Activated T-cell treated with anti-CD3 and anti-CD28 coated beads, Interleukin-2, amount 50 U/mL, for 24 hours (primary cell): ENCODE results near the gene GH1.
"Not testable (repeated sequence)": the region's sequence is repeated elsewhere in the genome, so short reads cannot be mapped to it uniquely, and the experiment has no call there.

Source experiments
- DNase-seq: peaks from one replicate; pipeline ENCODE4 v3.0.0-alpha.2; 2020
- H3K27ac Mint-ChIP-seq: 2 replicates; pipeline ENCODE4 v1.8.0; 2020; ENCODE audit warnings: mild to moderate bottlenecking, mixed read lengths
- H3K27me3 Mint-ChIP-seq: 2 replicates; pipeline ENCODE4 v1.8.0; 2020; ENCODE audit warnings: mixed read lengths
- H3K36me3 Mint-ChIP-seq: 2 replicates; pipeline ENCODE4 v1.8.0; 2020; ENCODE audit warnings: low read depth, mixed read lengths
- H3K4me1 Mint-ChIP-seq: 2 replicates; pipeline ENCODE4 v1.8.0; 2020; ENCODE audit warnings: low read depth, mixed read lengths
- H3K4me3 Mint-ChIP-seq: 2 replicates; pipeline ENCODE4 v1.8.0; 2020; ENCODE audit warnings: mild to moderate bottlenecking, moderate library complexity, mixed read lengths
- H3K9me3 Mint-ChIP-seq: 2 replicates; pipeline ENCODE4 v1.8.0; 2020; ENCODE audit warnings: mixed read lengths

GH1 gene

DNA sequence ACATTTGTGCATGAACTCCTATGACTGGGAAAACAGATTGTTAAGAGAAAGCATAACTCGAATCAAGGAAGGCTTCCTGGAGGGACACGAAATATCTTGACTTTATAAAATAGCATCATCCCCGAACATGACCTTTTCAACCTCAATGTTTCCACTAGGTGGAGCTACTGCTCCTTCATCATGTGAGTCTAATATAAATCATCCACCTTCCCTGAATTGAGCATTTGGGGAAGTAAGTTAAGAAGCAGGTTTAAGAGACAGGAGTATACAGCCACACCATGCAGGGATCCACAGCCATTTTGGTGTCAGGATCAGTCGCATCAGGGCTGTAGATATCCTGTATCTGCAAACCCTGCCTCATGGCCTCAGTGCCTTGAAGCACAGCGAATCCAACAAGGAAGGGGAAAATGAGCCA, 14.8 kb downstream of the GH1 start:
- not testable (repeated sequence) for DNase-seq

DNA sequence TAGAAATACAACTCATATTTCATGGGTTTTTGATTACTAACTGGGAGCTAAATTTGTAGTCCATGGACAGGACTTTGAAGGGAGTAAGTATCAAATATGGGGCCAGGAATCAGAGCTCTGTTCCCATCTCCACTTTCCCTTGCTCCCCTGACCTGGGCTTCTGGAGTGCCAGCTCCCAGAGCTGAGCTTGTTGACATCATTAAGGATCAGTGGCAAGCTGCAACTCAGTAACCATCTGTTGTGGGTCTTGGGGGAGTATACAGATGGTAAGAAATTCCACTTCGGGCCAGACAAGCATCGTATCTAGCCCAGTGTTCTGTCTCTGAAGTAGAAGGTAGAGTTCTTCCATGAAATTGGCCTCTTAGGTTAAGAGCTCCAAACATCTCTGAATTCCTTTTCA, 16.7 kb downstream of the GH1 start:
- DNase-seq, H3K9me3 Mint-ChIP-seq, H3K4me3 Mint-ChIP-seq, H3K27ac Mint-ChIP-seq, H3K36me3 Mint-ChIP-seq, H3K27me3 Mint-ChIP-seq: not testable (repeated sequence)
- H3K4me1 Mint-ChIP-seq, result peaks cover 19% of the 10 kb centered on the region

More for the DNA sequence above, 14.8 kb downstream of the GH1 start:
- not testable (repeated sequence) for H3K4me3 Mint-ChIP-seq, H3K27me3 Mint-ChIP-seq, H3K27ac Mint-ChIP-seq, H3K36me3 Mint-ChIP-seq, H3K9me3 Mint-ChIP-seq
- peaks cover 18% of the 10 kb centered on the region for H3K4me1 Mint-ChIP-seq

DNA sequence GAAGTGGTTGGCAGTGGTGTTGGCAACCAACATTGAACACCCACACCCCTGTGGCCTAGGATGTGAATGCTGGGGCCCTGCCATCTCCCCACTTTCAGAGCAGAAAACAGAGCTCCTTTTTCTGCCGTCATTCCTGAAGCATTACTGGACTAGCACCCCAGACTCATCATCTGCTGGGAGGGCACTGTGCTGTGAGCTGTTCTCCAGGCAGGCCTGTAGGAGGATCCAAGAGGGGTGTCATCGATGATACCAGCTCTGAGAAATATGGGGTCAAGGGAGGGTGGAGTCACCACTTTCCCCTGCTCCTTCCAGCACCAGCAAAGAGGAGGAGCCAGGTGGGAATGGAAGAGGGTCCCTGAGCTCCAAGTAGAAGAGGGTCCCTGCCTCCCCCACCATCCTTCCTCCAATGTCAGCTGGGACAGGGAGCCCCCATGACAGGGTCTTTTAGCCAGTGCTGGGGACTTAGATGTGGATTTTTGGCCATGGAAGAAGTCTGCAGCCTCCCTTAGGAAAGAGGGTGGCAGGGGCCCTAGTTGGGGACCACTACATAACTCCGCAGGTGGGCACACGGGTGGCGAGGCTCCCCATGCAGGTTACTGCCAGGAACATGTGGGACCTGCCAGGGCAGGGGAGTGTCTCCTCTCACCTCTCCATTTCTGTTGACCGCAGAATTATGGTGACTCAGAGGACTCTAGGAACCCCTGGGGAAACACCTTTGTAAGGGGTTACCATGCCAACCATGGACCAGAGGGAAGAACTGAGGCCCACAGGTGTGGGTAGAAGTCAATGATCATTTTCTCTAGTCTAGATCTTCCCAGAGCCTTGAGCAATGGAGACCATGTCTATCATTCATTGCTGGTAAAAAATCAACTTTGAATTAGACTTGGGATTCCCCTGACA, 19.5 kb downstream of the GH1 start:
- Mint-ChIP-seq H3K27ac (peak overlapping the region; percentile 18), H3K4me1 (peaks cover 19% of the 10 kb centered on the region)
- H3K36me3 Mint-ChIP-seq, H3K27me3 Mint-ChIP-seq, H3K4me3 Mint-ChIP-seq, H3K9me3 Mint-ChIP-seq, DNase-seq: not testable (repeated sequence)

DNA sequence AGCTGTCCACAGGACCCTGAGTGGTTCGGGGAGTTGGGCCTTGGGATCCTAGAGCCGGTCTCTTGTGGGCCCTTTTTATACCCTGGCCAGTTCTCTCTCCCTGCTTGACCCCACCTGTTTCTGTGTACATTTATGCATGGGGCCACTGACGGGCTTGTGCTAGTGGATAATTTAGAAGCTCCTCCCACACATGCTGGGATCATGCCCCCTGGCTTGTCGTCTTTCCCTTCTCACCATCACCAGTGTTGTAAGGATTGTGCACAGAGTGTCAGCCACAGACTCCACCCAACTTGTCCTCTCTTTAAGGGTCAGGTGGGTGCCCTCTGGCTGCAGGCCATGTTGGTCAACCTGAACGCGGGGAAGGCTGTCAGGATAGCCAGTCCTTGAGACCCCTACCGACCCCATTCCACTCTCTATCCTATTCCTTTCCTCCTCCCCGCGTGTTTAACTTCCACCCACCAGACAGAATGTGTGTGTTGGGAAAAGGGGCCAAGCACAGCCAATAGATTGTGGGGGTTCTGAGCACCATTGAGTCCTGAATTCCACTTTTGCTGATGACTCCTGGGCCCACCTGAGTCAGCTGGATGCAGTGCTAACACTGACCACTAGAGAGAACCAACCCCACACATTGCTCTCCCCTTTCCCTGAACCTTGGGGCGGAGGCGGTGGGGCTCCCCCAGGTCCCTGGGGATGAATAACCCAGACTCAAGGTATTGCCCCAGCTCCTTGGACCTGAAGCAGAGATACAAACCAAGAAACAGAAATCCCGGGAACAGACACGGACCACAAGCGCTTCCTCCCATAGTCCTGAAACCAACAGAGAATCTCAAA, 21.9 kb downstream of the GH1 start, which contains the start of gene CSH1:
Gene CSH1 (minus strand): TSS at position 51 of the 831 bp plus-strand sequence. CDS start 63 bp downstream, outside the sequence.
- not testable (repeated sequence) for H3K9me3 Mint-ChIP-seq, H3K27ac Mint-ChIP-seq

DNA sequence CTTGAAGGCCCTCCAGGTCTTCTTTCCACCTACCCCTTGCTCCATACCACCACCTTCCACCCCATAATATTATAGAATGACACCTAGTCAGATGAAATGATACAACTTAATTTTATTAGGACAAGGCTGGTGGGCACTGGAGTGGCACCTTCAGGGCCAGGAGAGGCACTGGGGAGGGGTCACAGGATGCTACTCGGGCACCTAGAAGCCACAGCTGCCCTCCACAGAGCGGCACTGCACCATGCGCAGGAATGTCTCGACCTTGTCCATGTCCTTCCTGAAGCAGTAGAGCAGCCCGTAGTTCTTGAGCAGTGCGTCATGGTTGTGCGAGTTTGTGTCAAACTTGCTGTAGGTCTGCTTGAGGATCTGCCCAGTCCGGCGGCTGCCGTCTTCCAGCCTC, 23.8 kb downstream of the GH1 start:
- DNase-seq, H3K4me3 Mint-ChIP-seq, H3K27me3 Mint-ChIP-seq, H3K36me3 Mint-ChIP-seq, H3K27ac Mint-ChIP-seq, H3K9me3 Mint-ChIP-seq: not testable (repeated sequence)
- H3K4me1 Mint-ChIP-seq, result peaks cover 11% of the 10 kb centered on the region

More for the DNA sequence above, 21.9 kb downstream of the GH1 start, which contains the start of gene CSH1:
- not testable (repeated sequence) for DNase-seq, H3K27me3 Mint-ChIP-seq, H3K36me3 Mint-ChIP-seq, H3K4me3 Mint-ChIP-seq
- peaks cover 15% of the 10 kb centered on the region for H3K4me1 Mint-ChIP-seq

DNA sequence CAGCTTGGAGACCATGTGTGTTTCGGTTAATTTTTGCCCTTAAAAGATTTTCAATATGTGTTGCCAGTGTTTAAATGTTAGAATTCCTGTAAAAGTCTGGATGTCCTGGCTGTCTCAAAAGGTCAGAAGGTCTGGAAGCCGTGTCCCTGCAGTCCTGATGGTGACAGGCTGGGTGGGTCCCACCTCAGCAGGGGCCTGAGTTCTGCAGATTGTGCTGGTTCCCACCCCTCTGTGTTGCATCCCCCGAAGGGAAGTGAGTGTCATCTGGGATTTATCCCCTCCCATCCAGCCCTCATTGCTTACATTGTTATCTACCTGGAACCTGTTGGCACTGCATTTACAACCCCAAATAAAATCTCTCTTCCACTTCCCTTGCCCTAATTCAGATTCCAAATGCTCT, 24.6 kb downstream of the GH1 start:
- H3K4me3 Mint-ChIP-seq, H3K36me3 Mint-ChIP-seq, H3K9me3 Mint-ChIP-seq, H3K27ac Mint-ChIP-seq, H3K4me1 Mint-ChIP-seq, H3K27me3 Mint-ChIP-seq, DNase-seq: not testable (repeated sequence)

DNA sequence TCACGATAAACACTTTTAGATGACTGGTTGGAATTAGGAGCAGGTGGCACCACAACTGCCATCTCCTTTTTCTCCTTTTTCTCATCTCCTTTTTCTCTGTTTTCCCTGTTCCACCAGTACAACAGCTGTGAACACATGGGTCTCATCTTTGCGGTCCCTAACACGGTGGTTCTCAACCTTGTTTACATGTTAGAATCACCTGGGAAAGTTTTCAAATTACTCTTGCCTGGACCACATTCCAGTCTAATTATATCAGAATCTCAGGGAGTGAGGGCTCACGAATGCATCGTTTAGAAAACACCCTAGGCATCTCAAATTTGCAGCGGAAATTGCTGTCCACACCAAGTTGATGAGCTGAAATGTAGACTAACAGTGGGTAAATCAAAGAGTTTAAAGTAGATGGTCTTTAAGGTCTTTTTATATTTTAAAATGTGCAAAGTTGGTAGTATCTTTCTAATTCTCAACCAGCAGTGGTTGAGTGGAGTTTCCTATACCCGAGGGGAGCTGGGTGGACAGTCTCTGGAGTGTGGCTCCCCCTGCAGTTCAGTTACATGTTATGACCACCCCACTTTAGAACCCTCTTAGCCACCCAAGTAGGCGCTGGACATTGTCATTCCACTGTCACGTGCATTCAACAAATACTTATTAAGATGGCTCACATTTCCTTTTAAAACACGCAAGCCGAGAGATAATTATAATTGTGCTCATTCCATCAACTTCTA, 26.2 kb downstream of the GH1 start:
- not testable (repeated sequence) for H3K36me3 Mint-ChIP-seq, H3K27ac Mint-ChIP-seq, DNase-seq, H3K27me3 Mint-ChIP-seq, H3K4me1 Mint-ChIP-seq, H3K4me3 Mint-ChIP-seq, H3K9me3 Mint-ChIP-seq

DNA sequence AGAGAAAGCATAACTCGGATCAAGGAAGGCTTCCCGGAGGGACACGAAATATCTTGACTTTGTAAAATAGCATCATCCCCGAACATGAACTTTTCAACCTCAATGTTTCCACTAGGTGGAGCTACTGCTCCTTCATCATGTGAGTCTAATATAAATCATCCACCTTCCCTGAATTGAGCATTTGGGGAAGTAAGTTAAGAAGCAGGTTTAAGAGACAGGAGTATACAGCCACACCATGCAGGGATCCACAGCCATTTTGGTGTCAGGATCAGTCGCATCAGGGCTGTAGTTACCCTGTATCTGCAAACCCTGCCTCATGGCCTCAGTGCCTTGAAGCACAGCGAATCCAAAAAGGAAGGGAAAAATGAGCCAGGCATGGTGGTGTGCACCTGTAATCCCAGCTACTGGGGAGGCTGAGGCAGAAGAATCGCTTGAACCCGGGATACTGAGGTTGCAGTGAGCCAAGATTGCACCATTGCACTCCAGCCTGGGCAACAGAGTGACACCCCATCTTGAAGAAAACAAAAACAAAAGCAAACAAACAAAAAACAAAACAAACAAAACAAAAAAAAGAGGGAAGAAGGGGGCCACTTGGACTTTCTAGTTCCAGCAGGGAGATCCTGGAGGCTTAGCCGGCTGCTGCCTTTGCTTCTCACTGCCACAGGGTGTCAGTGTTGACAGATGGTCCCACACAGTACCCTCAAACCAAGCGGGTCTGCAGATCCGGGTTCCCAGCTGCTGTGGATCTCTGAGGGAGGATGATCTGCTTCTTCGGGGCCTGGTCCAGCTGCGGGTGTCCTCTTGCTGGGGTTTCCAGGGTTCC, 29.4 kb downstream of the GH1 start:
- not testable (repeated sequence) for H3K9me3 Mint-ChIP-seq, H3K4me1 Mint-ChIP-seq, H3K27me3 Mint-ChIP-seq, H3K27ac Mint-ChIP-seq, H3K36me3 Mint-ChIP-seq, DNase-seq, H3K4me3 Mint-ChIP-seq

DNA sequence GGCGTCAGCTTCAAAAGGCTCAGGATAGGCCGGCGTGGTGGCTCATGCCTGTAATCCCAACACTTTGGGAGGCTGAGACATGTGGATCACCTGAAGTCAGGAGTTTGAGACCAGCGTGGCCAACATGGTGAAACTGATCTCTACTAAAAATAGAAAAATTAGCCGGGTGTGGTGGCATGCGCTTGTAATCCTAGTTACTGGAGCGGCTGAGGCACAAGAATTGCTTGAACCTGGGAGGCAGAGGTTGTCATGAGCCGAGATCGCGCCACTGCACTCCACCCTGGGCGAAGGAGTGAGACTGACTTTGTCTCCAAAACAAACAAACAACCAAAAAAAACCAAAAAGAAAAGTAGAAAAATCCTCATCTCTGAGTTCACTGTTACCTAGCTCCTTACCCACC, 33.5 kb downstream of the GH1 start:
- not testable (repeated sequence) for H3K9me3 Mint-ChIP-seq, H3K4me3 Mint-ChIP-seq, DNase-seq

DNA sequence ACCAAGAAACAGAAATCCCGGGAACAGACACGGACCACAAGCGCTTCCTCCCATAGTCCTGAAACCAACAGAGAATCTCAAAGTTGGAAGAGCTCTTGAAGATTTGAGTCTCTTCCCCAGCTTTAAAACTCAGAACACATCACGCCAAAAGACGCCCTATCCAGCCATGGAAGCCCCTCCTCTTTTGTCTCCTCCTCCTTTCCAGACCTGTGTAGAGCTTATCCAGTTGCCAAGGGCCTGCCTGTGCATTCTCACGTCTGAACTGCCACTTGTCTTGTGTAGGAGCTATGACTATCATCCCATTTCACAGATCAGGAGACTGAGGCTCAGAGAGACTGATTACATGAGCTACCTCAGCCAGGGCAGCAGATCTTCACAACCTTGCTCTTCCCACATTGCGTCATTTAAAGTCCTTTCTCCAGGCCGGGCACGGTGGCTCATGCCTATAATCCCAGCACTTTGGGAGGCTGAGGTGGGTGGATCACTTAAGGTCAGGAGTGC, 36.0 kb downstream of the GH1 start:
- not testable (repeated sequence) for H3K27ac Mint-ChIP-seq, DNase-seq, H3K36me3 Mint-ChIP-seq, H3K4me1 Mint-ChIP-seq, H3K9me3 Mint-ChIP-seq, H3K4me3 Mint-ChIP-seq, H3K27me3 Mint-ChIP-seq

More for the DNA sequence above, 33.5 kb downstream of the GH1 start:
- not testable (repeated sequence) for H3K27ac Mint-ChIP-seq, H3K27me3 Mint-ChIP-seq, H3K4me1 Mint-ChIP-seq, H3K36me3 Mint-ChIP-seq

DNA sequence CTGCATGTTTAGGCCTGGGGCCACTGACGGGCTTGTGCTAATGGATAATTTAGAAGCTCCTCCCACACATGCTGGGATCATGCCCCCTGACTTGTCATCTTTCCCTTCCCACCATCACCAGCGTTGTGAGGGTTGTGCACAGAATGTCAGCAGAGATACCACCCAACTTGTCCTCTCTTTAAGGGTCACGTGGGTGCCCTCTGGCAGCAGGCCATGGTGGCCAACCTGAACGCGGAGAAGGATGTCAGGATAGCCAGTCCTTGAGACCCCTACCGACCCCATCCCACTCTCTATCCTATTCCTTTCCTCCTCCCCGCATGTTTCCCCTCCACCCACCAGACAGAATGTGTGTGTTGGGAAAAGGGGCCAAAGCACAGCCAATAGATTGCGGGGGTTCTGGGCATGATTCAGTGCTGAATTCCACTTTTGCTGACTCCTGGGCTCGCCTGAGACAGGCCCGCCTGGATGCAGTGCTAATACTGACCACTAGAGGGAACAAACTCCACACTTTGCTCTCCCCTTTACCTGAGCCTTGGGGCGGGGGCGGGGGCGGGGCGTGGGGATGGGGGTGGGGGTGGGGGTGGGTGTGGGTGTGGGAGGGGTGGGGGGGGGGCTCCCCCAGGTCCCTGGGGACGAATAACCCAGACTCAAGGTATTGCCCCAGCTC, 36.6 kb downstream of the GH1 start, which contains the start of gene GH2:
Gene GH2 (minus strand): TSS at position 10 of the 667 bp plus-strand sequence. CDS start 143 bp downstream, outside the sequence.
- peak; percentile 64 for DNase-seq

DNA sequence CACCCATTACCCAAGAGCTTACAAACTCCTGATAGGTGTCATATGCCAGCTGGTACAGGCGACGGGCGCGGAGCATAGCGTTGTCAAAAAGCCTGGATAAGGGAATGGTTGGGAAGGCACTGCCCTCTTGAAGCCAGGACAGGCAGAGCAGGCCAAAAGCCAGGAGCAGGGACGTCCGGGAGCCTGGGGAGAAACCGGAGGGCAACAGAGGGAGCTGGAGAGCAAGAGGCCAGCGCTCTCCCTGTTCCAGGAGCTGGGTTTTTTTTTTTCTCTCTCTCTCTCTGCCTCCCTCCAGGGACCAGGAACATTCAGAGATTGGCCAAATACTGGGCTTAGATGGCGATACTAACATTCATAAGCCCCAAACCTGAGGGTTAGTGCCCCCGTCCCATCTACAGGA, 37.3 kb downstream of the GH1 start:
- H3K4me3 Mint-ChIP-seq, H3K27ac Mint-ChIP-seq, H3K36me3 Mint-ChIP-seq, H3K9me3 Mint-ChIP-seq, H3K4me1 Mint-ChIP-seq, H3K27me3 Mint-ChIP-seq, DNase-seq: not testable (repeated sequence)

More for the DNA sequence above, 36.6 kb downstream of the GH1 start, which contains the start of gene GH2:
- H3K4me1 Mint-ChIP-seq, result peaks cover 2% of the 10 kb centered on the region
- H3K9me3 Mint-ChIP-seq, result no peaks in the 10 kb centered on the region
- no peak within 1 kb of the TSS for H3K27ac Mint-ChIP-seq
- no peaks in the 10 kb centered on the region for H3K27me3 Mint-ChIP-seq
- no peaks in the 10 kb centered on the region for H3K36me3 Mint-ChIP-seq
- H3K4me3 Mint-ChIP-seq, result no peak within 1 kb of the TSS

DNA sequence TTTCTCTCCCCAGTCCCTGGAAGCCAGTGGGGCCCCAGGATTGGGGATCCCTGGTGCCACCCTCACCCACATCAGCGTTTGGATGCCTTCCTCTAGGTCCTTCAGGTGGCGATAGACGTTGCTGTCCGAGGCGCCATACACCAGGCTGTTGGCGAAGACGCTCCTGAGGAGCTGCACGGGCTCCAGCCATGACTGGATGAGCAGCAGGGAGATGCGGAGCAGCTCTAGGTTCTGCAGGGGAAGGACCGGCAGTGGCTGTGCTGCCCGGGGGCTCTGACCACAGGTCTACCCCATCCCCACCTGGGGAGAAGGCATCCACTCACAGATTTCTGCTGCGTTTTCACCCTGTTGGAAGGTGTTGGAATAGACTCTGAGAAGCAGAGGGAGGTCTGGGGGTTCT, 37.9 kb downstream of the GH1 start:
- DNase-seq, result no peak
- Mint-ChIP-seq H3K4me1 (peaks cover 2% of the 10 kb centered on the region), H3K27me3 (no peaks in the 10 kb centered on the region), H3K36me3 (no peaks in the 10 kb centered on the region), H3K27ac (no peak overlapping the region), H3K4me3 (no peak overlapping the region), H3K9me3 (no peaks in the 10 kb centered on the region)
